HepG2 (cell line): ENCODE measurements around the gene HOXA13. TPM values are rescaled to one million over a fixed set of nuclear protein-coding genes. Genes with fewer than 3 reads are reported as not detected.

Experiments
- ATF1 ChIP-seq: IDR thresholded peaks from 2 replicates; pipeline ENCODE4 v1.6.1; 2016; ENCODE audit warnings: mild to moderate bottlenecking, control low read depth
- FOXP4 ChIP-seq: sonication (generic); formaldehyde crosslinking; IDR thresholded peaks from 2 replicates; pipeline ENCODE4 v1.4.0; 2020; ENCODE audit warnings: missing genetic modification reagents
- GMEB1 ChIP-seq: sonication (generic); formaldehyde crosslinking; IDR thresholded peaks from 2 replicates; pipeline ENCODE4 v1.5.1; 2020; ENCODE audit warnings: missing genetic modification reagents, mild to moderate bottlenecking, borderline replicate concordance
- HOXD1 ChIP-seq: sonication (generic); formaldehyde crosslinking; IDR thresholded peaks from 2 replicates; pipeline ENCODE4 v1.5.0; 2020; ENCODE audit warnings: missing genetic modification reagents
- MAFK ChIP-seq, 2 experiments: IDR thresholded peaks in 1 of 2; conservative IDR thresholded peaks in 1 of 2; 2 replicates each; pipeline ENCODE4 v1.6.1; 2011; ENCODE audit warnings: improper control_type of control experiment in 2 of 2, low read length in 2 of 2
- NONO ChIP-seq, 2 experiments: fragments of 450-650 bp in 1 of 2; sonication (generic) in 1 of 2; formaldehyde crosslinking in 1 of 2; IDR thresholded peaks in 1 of 2; conservative IDR thresholded peaks in 1 of 2; 2 replicates each; pipeline versions ENCODE4 v1.6.1 to v1.8.0; 2017 to 2022; ENCODE audit warnings: mild to moderate bottlenecking in 1 of 2, missing genetic modification reagents in 1 of 2, moderate library complexity in 1 of 2
- ZNF205 ChIP-seq: IDR thresholded peaks from 2 replicates; pipeline ENCODE4 v1.6.1; 2018; ENCODE audit warnings: missing biosample characterization, missing genetic modification reagents
- ZNF33B ChIP-seq: sonication (generic); formaldehyde crosslinking; IDR thresholded peaks from 2 replicates; pipeline ENCODE4 v1.5.1; 2020; ENCODE audit warnings: mild to moderate bottlenecking, missing genetic modification reagents
- ZNF597 ChIP-seq: sonication (generic); formaldehyde crosslinking; IDR thresholded peaks from 2 replicates; pipeline ENCODE4 v1.5.0; 2020; ENCODE audit warnings: missing genetic modification reagents
- ZNF724P ChIP-seq: sonication (generic); formaldehyde crosslinking; IDR thresholded peaks from 2 replicates; pipeline ENCODE4 v1.8.0; 2022; ENCODE audit warnings: missing genetic modification reagents, borderline replicate concordance
- polyA plus RNA-seq, 8 experiments: library from polyadenylated mRNA; depleted of rRNA in 3 of 8; stranded (reverse) in 7 of 8; unstranded in 1 of 8; fragments of >200 nt; fragmentation: Illumina TruSeq in 4 of 8; extraction: Trizol in 4 of 8; gene quantifications; 2 replicates each; pipeline versions ENCODE4 v1.2.1 to v1.2.3, GENCODE V29; 2011 to 2016; ENCODE audit warnings: low read depth in 4 of 8, missing spikeins in 1 of 8, mixed read lengths in 1 of 8; ENCODE audit not compliant: insufficient read depth in 1 of 8
- total RNA-seq, 5 experiments: library from RNA; depleted of rRNA; stranded (reverse); fragments of >200 nt; fragmentation: Illumina TruSeq; extraction: Trizol; gene quantifications; 2 replicates each; pipeline ENCODE4 v1.2.3, GENCODE V29; 2016; ENCODE audit warnings: low read depth in 1 of 5

Gene HOXA13
- total and polyA plus RNA-seq, 2 of the 13 experiments (the other 11 are each of a cell fraction or from before 2014, with no cell fraction given), result 0.01 to 0.04 TPM

- TF ChIP-seq MAFK (conservative IDR thresholded peaks at IDR 0.05 in 1 of 2, IDR thresholded peaks at IDR 0.05 in 1 of 2; ENCODE audit: low read length in 2 of 2) (no peak), ZNF33B (CRISPR knock-in tag) (no peak), NONO (IDR thresholded peaks at IDR 0.05) (no peak), NONO (CRISPR knock-in tag; conservative IDR thresholded peaks at IDR 0.05) (no peak), ZNF205 (CRISPR knock-in tag) (no peak), ZNF597 (CRISPR knock-in tag) (no peak), HOXD1 (CRISPR knock-in tag) (no peak), FOXP4 (CRISPR knock-in tag) (no peak), ATF1 (CRISPR knock-in tag) (no peak), ZNF724P (CRISPR knock-in tag) (no peak), GMEB1 (CRISPR knock-in tag) (no peak)
These were observed 53.2 kb downstream of the HOXA13 start (continued) for GRCh38 chr7:27146491-27147198.
